ENCODE data around the gene APP. TPM values are rescaled to one million over a fixed set of nuclear protein-coding genes. Genes with fewer than 3 reads are reported as not detected.

APP gene
- total RNA-seq, 1 experiment from 2014 or later: 560 TPM

- Mint-ChIP-seq H3K27ac (no peak overlapping the region), H3K4me1 (peaks cover 2% of the 10 kb centered on the region; the same call in 1 of the 2 replicates), H3K27me3 (ENCODE audit: low read depth) (no peaks in the 10 kb centered on the region), H3K36me3 (peaks cover 3% of the 10 kb centered on the region; the same call in 1 of the 2 replicates), H3K4me3 (no peak overlapping the region), H3K9me3 (peaks cover 8% of the 10 kb centered on the region)
- ATAC-seq (no peak), DNase-seq (ENCODE audit: low spot score) (no peak)
- TF ChIP-seq SP1 (CRISPR knock-in tag; conservative IDR thresholded peaks at IDR 0.05) (no peak), ZNF281 (CRISPR knock-in tag; IDR thresholded peaks at IDR 0.05) (no peak), ZNF138 (CRISPR knock-in tag; conservative IDR thresholded peaks at IDR 0.05) (no peak), NFATC4 (CRISPR knock-in tag; IDR thresholded peaks at IDR 0.05) (no peak), NR3C1 (CRISPR knock-in tag; conservative IDR thresholded peaks at IDR 0.05; ENCODE audit: low read depth) (no peak), FOXJ3 (CRISPR knock-in tag; IDR thresholded peaks at IDR 0.05; ENCODE audit: borderline replicate concordance) (no peak), JUN (CRISPR knock-in tag; IDR thresholded peaks at IDR 0.05) (no peak), MLX (CRISPR knock-in tag; IDR thresholded peaks at IDR 0.05) (no peak), JAZF1 (CRISPR knock-in tag; IDR thresholded peaks at IDR 0.05) (no peak), SMAD4 (CRISPR knock-in tag; IDR thresholded peaks at IDR 0.05) (no peak), ETV6 (CRISPR knock-in tag; IDR thresholded peaks at IDR 0.05) (no peak), ZNF219 (CRISPR knock-in tag; IDR thresholded peaks at IDR 0.05; ENCODE audit: borderline replicate concordance) (no peak), ATF1 (CRISPR knock-in tag; IDR thresholded peaks at IDR 0.05) (no peak), AR (CRISPR knock-in tag; IDR thresholded peaks at IDR 0.05) (no peak), ZNF121 (CRISPR knock-in tag; IDR thresholded peaks at IDR 0.05) (no peak), MXD4 (CRISPR knock-in tag; IDR thresholded peaks at IDR 0.05; ENCODE audit: borderline replicate concordance) (no peak), TCF7 (CRISPR knock-in tag; IDR thresholded peaks at IDR 0.05; ENCODE audit: low read depth) (no peak)
- TF ChIP-seq, protein P1, sequence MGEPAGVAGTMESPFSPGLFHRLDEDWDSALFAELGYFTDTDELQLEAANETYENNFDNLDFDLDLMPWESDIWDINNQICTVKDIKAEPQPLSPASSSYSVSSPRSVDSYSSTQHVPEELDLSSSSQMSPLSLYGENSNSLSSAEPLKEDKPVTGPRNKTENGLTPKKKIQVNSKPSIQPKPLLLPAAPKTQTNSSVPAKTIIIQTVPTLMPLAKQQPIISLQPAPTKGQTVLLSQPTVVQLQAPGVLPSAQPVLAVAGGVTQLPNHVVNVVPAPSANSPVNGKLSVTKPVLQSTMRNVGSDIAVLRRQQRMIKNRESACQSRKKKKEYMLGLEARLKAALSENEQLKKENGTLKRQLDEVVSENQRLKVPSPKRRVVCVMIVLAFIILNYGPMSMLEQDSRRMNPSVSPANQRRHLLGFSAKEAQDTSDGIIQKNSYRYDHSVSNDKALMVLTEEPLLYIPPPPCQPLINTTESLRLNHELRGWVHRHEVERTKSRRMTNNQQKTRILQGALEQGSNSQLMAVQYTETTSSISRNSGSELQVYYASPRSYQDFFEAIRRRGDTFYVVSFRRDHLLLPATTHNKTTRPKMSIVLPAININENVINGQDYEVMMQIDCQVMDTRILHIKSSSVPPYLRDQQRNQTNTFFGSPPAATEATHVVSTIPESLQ (CRISPR knock-in tag; IDR thresholded peaks at IDR 0.05): no peak
- TF ChIP-seq, protein P2, sequence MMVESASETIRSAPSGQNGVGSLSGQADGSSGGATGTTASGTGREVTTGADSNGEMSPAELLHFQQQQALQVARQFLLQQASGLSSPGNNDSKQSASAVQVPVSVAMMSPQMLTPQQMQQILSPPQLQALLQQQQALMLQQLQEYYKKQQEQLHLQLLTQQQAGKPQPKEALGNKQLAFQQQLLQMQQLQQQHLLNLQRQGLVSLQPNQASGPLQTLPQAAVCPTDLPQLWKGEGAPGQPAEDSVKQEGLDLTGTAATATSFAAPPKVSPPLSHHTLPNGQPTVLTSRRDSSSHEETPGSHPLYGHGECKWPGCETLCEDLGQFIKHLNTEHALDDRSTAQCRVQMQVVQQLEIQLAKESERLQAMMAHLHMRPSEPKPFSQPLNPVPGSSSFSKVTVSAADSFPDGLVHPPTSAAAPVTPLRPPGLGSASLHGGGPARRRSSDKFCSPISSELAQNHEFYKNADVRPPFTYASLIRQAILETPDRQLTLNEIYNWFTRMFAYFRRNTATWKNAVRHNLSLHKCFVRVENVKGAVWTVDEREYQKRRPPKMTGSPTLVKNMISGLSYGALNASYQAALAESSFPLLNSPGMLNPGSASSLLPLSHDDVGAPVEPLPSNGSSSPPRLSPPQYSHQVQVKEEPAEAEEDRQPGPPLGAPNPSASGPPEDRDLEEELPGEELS (CRISPR knock-in tag; IDR thresholded peaks at IDR 0.05): no peak
- TF ChIP-seq, protein P3, sequence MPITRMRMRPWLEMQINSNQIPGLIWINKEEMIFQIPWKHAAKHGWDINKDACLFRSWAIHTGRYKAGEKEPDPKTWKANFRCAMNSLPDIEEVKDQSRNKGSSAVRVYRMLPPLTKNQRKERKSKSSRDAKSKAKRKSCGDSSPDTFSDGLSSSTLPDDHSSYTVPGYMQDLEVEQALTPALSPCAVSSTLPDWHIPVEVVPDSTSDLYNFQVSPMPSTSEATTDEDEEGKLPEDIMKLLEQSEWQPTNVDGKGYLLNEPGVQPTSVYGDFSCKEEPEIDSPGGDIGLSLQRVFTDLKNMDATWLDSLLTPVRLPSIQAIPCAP (CRISPR knock-in tag; IDR thresholded peaks at IDR 0.05): no peak
- ChIA-PET POLR2A (no interaction called here), CTCF (no interaction called here)
These were observed 24.3 kb upstream of the APP start for GRCh38 chr21:26194811-26195251.
